ENCODE measurements around the gene KAT7. TPM values are rescaled to one million over a fixed set of nuclear protein-coding genes. Genes with fewer than 3 reads are reported as not detected.
A peak's percentile ranks its signal among the peaks of the same experiment; 100 is the strongest.

KAT7 gene
- total RNA-seq, 1 donor from 2014 or later: 14.4 TPM

- ATAC-seq (no peak), DNase-seq (ENCODE audit: low spot score) (no peak)
These were observed 9.7 kb downstream of the KAT7 start for GRCh38 chr17:49798182-49798581.

- ATAC-seq: no peak
- no peak for DNase-seq (ENCODE audit: low spot score)
These were observed 10.3 kb downstream of the KAT7 start for GRCh38 chr17:49798738-49799137.

- ATAC-seq (no peak), DNase-seq (ENCODE audit: low spot score) (no peak)
These were observed 20.6 kb downstream of the KAT7 start for GRCh38 chr17:49809056-49809455.

DNA sequence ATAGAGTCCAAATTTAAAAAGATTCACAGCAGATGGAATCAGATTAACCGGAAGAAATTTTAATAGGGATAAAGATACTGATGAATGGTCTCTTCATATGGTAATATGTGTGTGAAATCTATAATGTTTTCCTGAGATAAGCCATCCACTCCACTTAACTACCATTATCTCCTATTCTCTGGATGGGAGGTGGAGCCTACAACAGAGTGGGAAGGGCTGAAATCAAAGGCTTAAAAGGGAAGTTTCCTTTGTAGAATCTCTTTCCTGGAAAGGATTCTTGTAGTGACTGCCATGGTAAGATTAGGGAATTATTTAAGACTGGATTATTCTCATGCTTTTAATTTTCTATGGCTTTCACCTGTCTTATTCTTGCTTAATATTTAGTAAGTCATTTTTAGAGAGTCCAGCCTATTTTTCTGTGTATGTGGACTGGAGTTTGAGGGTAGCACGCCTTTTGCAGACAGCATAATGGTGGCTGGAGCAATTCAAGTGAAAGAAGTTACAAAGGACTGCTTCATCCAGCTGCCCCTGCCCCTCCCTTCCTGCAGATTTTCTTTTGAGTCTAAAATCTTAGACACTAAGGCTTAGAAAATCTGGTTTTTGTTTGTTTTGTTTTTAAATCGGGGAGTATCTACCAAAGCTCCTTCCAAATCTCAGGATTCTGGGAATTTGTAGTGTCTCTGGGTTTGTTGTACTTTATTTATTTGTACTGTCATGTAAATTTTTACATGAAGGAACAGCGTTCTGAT is 26.5 kb downstream of the KAT7 start:
- no peak for ATAC-seq
- no peak for DNase-seq (ENCODE audit: low spot score)

DNA sequence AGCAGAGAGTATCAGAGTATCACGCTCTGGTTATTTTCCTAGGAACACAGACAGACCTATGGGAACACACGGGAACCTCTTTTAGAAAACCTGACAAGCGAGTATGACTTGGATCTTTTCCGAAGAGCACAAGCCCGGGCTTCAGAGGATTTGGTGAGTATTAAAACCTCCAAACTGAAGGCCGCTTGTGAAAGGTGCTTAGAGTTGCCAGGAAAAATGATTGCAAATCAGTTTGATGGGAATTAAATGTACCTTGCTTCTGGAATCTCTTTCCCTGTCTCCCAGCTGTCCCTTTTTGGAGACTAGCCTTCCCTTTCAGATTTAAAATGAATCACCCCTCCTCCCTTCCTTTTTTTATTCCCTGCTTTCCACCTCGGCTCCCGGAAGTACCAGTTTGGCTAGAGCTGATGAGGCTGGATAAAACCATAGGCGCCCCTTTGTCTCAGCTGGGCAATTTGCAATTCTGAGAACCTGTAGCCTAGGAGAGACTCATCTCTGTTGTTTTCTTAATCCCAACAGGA is 27.3 kb downstream of the KAT7 start:
- ATAC-seq (no peak), DNase-seq (ENCODE audit: low spot score) (no peak)

- DNase-seq (ENCODE audit: low spot score) (no peak), ATAC-seq (no peak)
These were observed 29.5 kb downstream of the KAT7 start for GRCh38 chr17:49817993-49818392.

GRCh38 chr17:49819138-49819537 is 30.7 kb downstream of the KAT7 start:
- no peak for DNase-seq (ENCODE audit: low spot score)
- no peak for ATAC-seq

DNA sequence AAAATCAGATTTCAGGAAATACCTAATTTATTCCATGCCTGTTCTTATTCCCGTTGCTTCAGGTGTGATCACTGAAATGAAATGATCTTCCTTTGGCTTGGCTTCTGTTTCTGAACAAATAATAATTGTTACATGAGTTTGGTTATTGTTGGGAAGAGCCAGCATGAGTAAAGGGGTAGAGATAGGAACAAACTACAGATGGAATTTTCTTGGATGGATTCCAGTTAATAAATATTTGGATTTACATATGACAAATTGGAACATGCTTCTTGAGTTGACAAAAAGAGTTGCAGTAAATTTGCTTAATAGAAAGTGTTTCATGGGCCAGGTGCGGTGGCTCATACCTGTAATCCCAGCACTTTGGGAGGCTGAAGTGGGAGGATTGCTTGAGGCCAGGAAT is 31.2 kb downstream of the KAT7 start:
- no peak for DNase-seq (ENCODE audit: low spot score)
- no peak for ATAC-seq

GRCh38 chr17:49820773-49821172 is 32.3 kb downstream of the KAT7 start:
- DNase-seq (ENCODE audit: low spot score) (no peak), ATAC-seq (no peak)

DNA sequence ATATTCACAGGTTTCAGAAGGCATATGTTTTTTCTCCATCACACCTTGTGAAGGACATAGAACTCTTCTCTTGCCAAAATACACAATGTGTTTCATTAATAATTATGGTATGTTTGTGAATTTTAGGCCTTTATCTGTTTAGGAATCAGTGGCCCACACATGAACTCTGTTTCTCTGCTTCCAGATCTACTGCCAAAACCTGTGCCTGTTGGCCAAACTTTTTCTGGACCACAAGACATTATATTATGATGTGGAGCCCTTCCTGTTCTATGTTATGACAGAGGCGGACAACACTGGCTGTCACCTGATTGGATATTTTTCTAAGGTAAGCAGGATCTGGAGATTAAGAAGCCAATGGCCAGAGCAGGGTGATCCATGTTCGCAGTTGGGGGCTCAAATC is 33.0 kb downstream of the KAT7 start:
- ATAC-seq (no peak), DNase-seq (ENCODE audit: low spot score) (no peak)

- ATAC-seq: no peak
These were observed 33.4 kb downstream of the KAT7 start for GRCh38 chr17:49821916-49822315.

DNA sequence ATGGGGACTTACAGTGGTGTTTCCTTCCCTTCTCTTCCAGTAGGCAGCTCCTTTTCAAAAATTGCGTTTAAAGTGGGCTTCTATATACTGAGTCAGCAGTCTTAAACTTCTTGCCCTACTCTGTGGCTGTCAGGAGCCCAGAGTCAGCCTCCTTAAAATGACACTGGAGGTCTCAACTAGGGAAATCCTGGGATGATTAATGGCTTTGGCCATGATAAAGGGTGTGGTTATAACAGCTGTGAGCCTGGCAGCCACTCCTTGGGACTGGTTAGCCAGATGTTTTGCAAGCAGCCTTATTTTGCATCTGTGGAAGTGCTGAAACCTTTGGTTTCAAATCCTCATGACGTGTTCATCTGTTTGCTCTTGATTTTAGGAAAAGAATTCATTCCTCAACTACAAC is 34.3 kb downstream of the KAT7 start:
- no peak for DNase-seq (ENCODE audit: low spot score)
- ATAC-seq: no peak

More at GRCh38 chr17:49821916-49822315, 33.4 kb downstream of the KAT7 start:
- DNase-seq (ENCODE audit: low spot score): no peak

DNA sequence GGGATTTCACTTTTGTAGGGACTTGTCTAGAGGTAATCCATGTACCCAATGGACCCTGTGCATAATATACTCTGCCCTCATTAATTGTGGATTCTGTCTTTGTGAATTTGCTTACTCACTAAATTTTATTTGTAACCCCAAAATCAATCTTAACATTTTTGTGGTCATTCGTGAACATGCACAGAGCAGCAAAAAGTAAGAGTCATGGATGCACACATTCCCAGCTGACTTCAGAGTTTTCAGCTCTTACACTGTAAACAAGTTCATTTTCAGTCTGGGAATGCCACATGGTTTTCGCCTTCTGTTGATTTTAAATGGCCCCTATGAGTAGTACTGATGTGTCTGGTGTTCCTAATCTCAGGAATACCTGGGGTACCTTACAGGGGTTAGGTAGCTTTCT is 35.1 kb downstream of the KAT7 start:
- ATAC-seq (no peak), DNase-seq (ENCODE audit: low spot score) (no peak)

GRCh38 chr17:49825645-49826044 is 37.2 kb downstream of the KAT7 start:
- DNase-seq (ENCODE audit: low spot score) (no peak), ATAC-seq (no peak)

GRCh38 chr17:49828325-49828724 is 39.8 kb downstream of the KAT7 start:
- DNase-seq (ENCODE audit: low spot score) (peak; percentile 27), ATAC-seq (peak; percentile 36)

GRCh38 chr17:49829026-49829425 is 40.5 kb downstream of the KAT7 start:
- no peak for ATAC-seq
- no peak for DNase-seq (ENCODE audit: low spot score)

DNA sequence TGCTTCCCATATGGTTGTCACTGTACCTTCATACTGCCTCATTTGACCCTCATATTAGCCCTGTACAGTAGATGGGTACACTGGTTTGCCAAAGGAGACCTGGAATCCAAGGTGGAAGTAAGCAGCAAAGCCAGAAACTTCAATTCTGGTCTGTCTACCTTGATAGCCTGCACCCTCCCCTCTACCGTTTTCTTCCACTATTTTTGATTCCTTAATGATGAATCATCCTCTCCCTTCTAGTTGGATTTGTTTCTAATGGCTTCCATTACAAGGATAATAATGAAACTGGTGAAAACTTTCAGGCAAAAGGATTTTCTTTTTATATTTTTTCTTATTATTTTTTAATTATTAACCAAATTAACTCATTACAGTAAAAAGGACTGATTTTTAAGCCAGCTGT is 42.1 kb downstream of the KAT7 start:
- no peak for DNase-seq (ENCODE audit: low spot score)
- ATAC-seq: no peak

DNA sequence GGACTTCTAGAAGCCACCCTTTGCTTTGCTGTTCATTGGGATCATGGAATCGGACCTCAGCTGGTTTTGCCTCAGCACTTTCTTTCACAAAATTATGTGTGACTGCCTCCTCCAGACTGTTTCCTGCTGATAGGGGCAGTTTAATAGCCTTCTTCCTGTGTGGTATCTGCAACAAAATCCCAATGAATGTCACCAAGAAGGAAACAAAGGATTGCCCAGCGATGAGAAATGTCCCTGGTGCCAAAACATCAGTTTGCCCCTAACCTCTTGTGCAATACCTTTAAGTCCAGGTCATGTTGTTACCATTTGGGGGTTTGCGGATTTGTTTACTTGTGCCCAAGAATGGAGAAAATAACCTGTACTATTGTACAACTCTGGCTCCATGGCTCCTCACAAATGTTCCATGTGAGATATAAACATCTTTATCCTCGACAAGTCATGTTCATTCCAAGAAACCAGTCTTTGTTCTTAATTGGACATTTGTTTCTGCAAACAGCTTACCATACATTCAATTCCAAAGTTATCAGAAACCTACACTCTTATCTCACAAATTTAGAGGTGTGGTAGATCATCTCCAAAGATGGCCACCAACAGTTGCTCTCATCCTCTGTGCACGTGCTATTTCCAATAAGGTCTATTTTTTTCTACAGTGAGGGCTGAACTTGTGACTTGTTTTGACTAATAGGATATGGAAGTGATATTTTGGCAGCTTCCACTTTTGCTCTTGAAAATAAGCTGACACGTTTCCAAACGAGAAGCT is 44.5 kb downstream of the KAT7 start:
- DNase-seq (ENCODE audit: low spot score): no peak
- ATAC-seq: peak; percentile 27

DNA sequence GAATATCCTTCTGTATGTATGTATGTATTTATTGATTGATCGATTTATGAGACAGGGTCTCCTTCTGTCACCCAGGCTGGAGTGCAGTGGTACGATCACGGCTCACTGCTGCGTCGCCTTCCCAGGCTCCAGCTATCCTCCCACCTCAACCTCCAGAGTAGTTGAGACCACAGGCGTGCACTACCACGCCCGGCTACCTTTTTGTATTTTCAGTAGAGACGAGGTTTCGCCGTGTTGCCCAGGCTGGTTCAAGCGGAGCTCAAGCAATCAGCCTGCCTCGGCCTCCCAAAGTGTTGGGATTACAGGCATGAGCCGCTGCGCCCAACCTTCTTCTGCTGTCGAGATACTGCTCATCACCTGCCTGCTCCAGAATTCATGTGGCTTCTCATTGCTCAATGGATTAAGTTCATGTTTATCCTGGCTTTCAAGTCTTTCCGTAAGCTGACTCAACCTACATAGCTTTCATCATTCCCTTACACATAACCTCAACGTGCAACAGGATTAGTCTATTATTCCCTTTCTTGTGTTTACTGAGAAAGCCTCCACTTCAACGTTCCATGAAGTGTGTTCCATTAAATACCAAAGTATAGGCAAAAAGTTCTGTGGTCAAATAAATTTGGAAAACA is 45.8 kb downstream of the KAT7 start:
- DNase-seq (ENCODE audit: low spot score) (no peak), ATAC-seq (no peak)

- ATAC-seq (no peak), DNase-seq (ENCODE audit: low spot score) (no peak)
These were observed 47.0 kb downstream of the KAT7 start for GRCh38 chr17:49835472-49835871.

- ATAC-seq (peak; percentile 32), DNase-seq (ENCODE audit: low spot score) (no peak)
These were observed 47.9 kb downstream of the KAT7 start for GRCh38 chr17:49836111-49837030.
